Uterus (tissue), 4 donors: ENCODE results near the gene FOXN3. TPM values are rescaled to one million over a fixed set of nuclear protein-coding genes. Genes with fewer than 3 reads are reported as not detected.

Experiments used
- DNase-seq, 2 donors: peaks; one replicate each; pipeline ENCODE4 v3.0.0-alpha.2; 2019 to 2020
- H3K27ac ChIP-seq, 2 donors: fragments of 200-600 bp; sonication (generic); 1 replicate in 1 of 2; 2 replicates in 1 of 2; pipeline ENCODE4 v1.5.1; 2016 to 2018
- H3K27me3 ChIP-seq, 2 donors: fragments of 200-600 bp; sonication (generic); one replicate each; pipeline ENCODE4 v1.5.1; 2018 to 2019; ENCODE audit warnings: control low read depth in 1 of 2
- H3K36me3 ChIP-seq, 2 donors: fragments of 200-600 bp; sonication (generic); one replicate each; pipeline ENCODE4 v1.5.1; 2019; ENCODE audit warnings: control low read depth in 1 of 2
- H3K4me1 ChIP-seq, 2 donors: fragments of 200-600 bp; sonication (generic); one replicate each; pipeline ENCODE4 v1.5.1; 2018 to 2019; ENCODE audit warnings: control low read depth in 1 of 2
- H3K4me3 ChIP-seq, 2 donors: fragments of 200-600 bp; sonication (generic); 1 replicate in 1 of 2; 2 replicates in 1 of 2; pipeline ENCODE4 v1.5.1; 2018 to 2019; ENCODE audit warnings: mild to moderate bottlenecking in 1 of 2
- H3K9me3 ChIP-seq, 2 donors: fragments of 200-600 bp; sonication (generic); one replicate each; pipeline ENCODE4 v1.5.1; 2019; ENCODE audit warnings: control low read depth in 1 of 2
- POLR2A ChIP-seq, 2 donors: fragments of 450-650 bp; IDR thresholded peaks; one replicate each; pipeline ENCODE4 v1.6.1; 2016; ENCODE audit warnings: antibody characterized with exemption in 2 of 2, mild to moderate bottlenecking in 1 of 2, moderate library complexity in 1 of 2
- intact Hi-C: fragments of 100-400 bp; cut with DNase I; formaldehyde crosslinking; loops from one replicate; pipeline ENCODE4 v1.15.1; 2023; ENCODE audit warnings: low total_unique reads
- total RNA-seq, 4 donors: library from RNA; depleted of rRNA in 3 of 4; stranded (reverse); fragments of >200 nt in 3 of 4; gene quantifications; one replicate each; pipeline versions ENCODE4 v1.1.0 to v1.2.4, GENCODE V29; 2014 to 2023
- TF ChIP-seq, protein P1 (sequence below), 4 experiments: fragments of 200-600 bp in 2 of 4; fragments of 450-650 bp in 2 of 4; sonication (generic) in 2 of 4; IDR thresholded peaks; one replicate each; pipeline ENCODE4 v1.5.1; 2016 to 2019; ENCODE audit warnings: antibody characterized with exemption in 4 of 4, mild to moderate bottlenecking in 2 of 4, moderate library complexity in 1 of 4
- donor health status: DM: yes; HTN: yes; CAD: no.

The FOXN3 gene
- total RNA-seq, 4 donors from 2014 or later: 37.7 to 103 (median 74.9) TPM

DNA sequence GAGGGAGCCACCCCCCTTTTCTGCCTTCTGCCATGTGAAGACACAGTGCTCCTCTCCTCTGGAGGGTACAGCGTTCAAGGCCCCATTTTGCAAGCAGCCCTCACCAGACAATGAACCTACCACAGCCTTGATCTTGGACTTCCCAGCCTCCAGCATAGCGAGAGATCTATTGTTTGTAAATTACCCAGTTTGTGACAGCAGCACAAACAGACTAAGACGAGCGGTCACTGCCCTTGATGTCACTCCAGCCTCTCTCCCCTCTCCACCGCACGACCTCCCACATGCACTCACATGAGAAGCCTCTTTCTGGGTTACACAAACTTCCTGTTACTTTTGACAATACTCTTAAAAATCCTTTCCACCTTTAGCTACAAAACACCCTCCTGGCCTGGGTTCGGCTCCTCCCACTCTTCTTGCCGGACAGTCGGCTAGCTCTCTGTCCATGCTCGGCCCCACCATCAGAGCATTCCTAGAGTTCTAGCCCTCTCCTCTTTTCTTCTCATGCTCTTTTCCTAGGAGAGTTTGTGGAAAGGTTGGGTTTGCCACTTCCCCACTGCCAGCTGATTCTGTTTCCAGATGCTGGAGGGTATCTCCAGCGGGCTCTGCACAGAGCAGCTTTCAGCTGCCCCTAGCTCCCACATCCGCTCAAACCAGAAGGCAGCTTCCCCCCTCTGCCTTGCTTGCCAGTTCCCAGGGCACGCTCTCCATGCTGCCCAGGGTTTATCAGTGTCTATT, 124.3 kb downstream of the FOXN3 start:
- H3K4me1 ChIP-seq: no peaks in the 10 kb centered on the region
- no peaks in the 10 kb centered on the region for H3K9me3 ChIP-seq
- no peak for TF ChIP-seq POLR2A (IDR thresholded peaks at IDR 0.05)
- no peak overlapping the region for H3K27ac ChIP-seq
- no peak for DNase-seq
- no peaks in the 10 kb centered on the region for H3K36me3 ChIP-seq
- intact Hi-C loops: no loop called here
- H3K27me3 ChIP-seq: no peaks in the 10 kb centered on the region
- no peak overlapping the region for H3K4me3 ChIP-seq

DNA sequence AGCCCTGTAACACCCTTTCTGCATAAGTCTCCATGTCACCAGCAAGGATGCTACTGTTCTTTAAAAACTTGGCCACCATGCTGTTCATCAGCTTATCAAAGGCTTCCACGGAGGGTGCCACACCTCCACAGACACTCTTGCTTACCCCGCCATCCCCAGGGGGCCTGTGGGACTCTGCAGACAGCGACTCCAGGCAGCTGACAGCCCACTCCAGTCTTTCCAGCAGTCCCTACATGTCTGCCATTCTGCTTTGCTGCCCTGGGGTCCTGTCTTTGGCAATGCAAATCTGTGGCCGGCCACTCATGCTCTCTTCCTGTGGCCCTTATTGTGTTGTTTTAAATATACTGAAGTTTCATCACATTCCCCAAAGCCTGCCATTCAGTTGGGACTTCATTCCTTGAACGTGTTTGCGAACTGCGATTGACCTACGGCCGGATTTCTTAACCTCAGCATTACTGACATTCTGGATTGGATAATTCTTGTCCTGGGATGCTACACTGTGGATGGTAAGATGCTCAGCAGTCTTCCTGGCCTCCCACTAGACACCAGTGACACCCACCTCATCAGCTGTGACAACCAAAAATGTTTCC, 125.6 kb downstream of the FOXN3 start:
- intact Hi-C loops: no loop called here
- no peaks in the 10 kb centered on the region for H3K4me1 ChIP-seq
- H3K36me3 ChIP-seq: no peaks in the 10 kb centered on the region
- no peak overlapping the region for H3K27ac ChIP-seq
- no peaks in the 10 kb centered on the region for H3K9me3 ChIP-seq
- no peaks in the 10 kb centered on the region for H3K27me3 ChIP-seq
- no peak for DNase-seq
- H3K4me3 ChIP-seq: no peak overlapping the region
- TF ChIP-seq, protein P1, sequence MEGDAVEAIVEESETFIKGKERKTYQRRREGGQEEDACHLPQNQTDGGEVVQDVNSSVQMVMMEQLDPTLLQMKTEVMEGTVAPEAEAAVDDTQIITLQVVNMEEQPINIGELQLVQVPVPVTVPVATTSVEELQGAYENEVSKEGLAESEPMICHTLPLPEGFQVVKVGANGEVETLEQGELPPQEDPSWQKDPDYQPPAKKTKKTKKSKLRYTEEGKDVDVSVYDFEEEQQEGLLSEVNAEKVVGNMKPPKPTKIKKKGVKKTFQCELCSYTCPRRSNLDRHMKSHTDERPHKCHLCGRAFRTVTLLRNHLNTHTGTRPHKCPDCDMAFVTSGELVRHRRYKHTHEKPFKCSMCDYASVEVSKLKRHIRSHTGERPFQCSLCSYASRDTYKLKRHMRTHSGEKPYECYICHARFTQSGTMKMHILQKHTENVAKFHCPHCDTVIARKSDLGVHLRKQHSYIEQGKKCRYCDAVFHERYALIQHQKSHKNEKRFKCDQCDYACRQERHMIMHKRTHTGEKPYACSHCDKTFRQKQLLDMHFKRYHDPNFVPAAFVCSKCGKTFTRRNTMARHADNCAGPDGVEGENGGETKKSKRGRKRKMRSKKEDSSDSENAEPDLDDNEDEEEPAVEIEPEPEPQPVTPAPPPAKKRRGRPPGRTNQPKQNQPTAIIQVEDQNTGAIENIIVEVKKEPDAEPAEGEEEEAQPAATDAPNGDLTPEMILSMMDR (IDR thresholded peaks at IDR 0.05): no peak

DNA sequence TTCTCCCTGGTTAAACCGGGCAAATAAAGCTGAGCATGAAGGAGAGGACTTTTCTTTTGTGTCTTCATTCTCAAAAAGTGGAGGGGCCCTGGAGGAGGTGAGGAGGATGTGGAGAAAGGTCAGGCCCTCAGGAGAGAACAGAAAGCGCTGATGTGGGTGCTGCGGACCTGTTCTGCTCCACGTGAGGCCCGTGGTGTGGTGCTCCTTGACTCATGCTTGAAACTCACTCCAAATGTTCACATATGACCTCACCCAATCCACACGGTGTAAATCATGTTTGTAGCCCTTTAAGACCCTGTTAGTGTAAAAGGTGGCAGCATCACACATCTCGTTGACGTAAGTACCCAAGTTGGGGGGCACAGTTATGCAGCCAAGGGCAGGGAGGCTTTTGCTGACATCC, 126.2 kb downstream of the FOXN3 start:
- Histone ChIP-seq H3K4me3 (no peak overlapping the region), H3K27me3 (no peaks in the 10 kb centered on the region), H3K36me3 (no peaks in the 10 kb centered on the region), H3K9me3 (no peaks in the 10 kb centered on the region), H3K4me1 (no peaks in the 10 kb centered on the region), H3K27ac (no peak overlapping the region)
- TF ChIP-seq, protein P1 (IDR thresholded peaks at IDR 0.05): no peak
- TF ChIP-seq POLR2A (IDR thresholded peaks at IDR 0.05): no peak
- no peak for DNase-seq
- intact Hi-C loops: no loop called here

DNA sequence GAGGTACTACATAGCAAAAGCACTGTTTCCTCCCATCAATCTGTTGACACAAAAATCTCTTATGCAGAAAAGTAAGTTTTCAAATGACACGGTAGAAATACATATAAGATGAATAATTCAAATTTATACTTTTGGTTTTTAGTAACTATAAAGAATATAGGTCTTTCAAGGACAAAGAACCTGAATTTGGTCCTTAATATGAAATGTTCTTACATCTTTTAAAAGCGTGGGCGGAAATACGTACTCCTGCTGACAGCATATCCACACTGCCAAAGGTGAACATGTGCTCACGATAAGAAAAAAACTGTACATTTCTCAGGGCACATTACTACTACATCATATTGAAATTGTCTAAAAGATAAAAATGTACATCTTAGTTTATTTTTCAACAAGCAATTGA, 127.6 kb downstream of the FOXN3 start:
- no peaks in the 10 kb centered on the region for H3K9me3 ChIP-seq
- no peak overlapping the region for H3K27ac ChIP-seq
- no peak for DNase-seq
- no peaks in the 10 kb centered on the region for H3K4me1 ChIP-seq
- H3K36me3 ChIP-seq: no peaks in the 10 kb centered on the region
- no peaks in the 10 kb centered on the region for H3K27me3 ChIP-seq
- intact Hi-C loops: no loop called here
- no peak overlapping the region for H3K4me3 ChIP-seq
- TF ChIP-seq, protein P1 (IDR thresholded peaks at IDR 0.05): no peak
- no peak for TF ChIP-seq POLR2A (IDR thresholded peaks at IDR 0.05)

DNA sequence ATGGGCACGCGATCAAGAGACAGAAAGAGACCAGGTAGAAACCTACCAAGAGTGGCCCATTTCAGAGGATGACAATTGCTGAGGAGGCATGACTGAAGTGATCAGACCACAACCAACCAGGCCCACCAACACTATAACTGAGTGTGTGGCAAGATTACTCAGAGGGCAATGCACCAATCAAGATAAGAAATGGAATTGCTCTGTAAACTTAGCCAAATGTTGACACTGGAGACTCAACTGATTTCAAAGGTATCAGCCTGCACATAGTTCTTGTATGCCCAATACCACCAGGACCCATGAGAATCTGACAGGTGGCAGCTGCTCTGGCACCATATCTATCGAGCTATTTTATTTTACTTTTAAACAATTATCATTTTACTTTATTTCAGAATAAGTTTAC, 128.9 kb downstream of the FOXN3 start:
- Histone ChIP-seq H3K36me3 (no peaks in the 10 kb centered on the region), H3K27me3 (no peaks in the 10 kb centered on the region), H3K4me3 (no peak overlapping the region), H3K9me3 (no peaks in the 10 kb centered on the region), H3K4me1 (no peaks in the 10 kb centered on the region), H3K27ac (no peak overlapping the region)
- intact Hi-C loops: no loop called here
- DNase-seq: no peak
- TF ChIP-seq POLR2A (IDR thresholded peaks at IDR 0.05): no peak
- TF ChIP-seq, protein P1 (IDR thresholded peaks at IDR 0.05): no peak
